HG02763 (cell line): ENCODE measurements around the gene BPI.
"Not testable (repeated sequence)": the region's sequence is repeated elsewhere in the genome, so short reads cannot be mapped to it uniquely, and the experiment has no call there.

Experiments used
- ATAC-seq: cut with Tn5 transposase; IDR thresholded peaks from one replicate; pipeline ENCODE4 v1.9.1; 2021; ENCODE audit warnings: mild to moderate bottlenecking, moderate library complexity; ENCODE audit not compliant: unreplicated experiment

BPI gene

DNA sequence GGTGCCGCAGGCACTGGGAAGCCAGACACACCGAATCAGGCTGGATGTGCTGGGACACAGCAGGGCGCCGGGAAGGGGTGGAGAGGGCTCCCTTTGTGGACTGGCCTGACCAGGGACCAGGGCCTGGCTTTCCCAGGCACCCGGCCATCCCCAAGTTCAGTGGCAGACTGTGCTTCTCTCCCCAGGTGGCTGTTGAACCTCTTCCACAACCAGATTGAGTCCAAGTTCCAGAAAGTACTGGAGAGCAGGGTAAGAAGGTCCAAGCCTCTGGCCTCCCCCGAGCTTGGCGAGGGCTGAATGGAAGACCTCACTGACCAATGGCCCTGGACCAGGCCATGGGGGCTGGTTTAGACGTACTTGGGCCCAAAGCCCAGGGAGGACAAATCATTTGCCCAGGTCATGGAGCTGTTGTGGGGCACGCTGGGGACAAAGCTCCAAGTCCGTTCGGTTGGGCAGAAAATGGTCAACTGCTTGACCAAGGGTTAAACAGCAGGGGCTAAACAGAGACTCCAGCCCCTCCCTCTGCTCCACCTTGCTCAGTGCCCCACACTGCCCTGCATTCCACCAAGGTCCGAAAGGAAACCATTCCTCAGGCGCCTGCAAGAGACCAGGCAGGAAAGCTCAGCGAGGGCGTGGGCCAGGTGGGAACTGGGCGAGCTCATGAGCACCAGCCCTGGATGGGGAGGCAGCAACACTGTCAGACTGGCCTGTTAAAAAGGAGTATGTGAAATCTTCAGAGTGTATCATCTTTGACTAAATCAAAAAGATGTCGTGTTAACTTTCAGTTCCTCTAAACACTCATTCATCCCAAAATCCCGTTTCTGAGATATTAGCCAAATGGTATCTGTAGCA, 51.4 kb downstream of the BPI start:
- ATAC-seq, result no peak

DNA sequence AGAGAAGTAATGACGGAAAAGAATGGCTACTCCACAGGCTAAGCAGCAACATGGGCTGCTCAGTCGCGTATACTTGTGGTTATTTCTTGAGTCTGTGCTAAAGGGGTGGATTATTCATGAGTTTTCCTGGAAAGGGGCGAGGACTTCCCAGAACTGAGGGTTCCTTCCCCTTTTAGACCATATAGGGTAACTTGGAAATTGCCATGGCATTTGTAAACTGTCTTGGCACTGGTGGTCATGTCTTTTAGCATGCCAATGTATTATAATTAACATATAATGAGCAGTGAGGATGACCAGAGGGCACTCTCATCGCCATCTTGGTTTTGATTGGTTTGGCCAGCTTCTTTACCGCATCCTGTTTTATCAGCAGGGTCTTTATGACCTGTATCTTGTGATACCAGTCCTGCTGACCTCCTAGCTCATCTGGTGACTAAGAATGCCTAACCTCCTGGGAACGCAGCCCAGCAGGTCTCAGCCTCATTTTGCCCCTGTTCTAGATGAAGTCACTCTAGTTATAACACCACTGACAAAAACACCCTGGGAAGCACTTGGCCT, 53.8 kb downstream of the BPI start:
- ATAC-seq, result no peak

DNA sequence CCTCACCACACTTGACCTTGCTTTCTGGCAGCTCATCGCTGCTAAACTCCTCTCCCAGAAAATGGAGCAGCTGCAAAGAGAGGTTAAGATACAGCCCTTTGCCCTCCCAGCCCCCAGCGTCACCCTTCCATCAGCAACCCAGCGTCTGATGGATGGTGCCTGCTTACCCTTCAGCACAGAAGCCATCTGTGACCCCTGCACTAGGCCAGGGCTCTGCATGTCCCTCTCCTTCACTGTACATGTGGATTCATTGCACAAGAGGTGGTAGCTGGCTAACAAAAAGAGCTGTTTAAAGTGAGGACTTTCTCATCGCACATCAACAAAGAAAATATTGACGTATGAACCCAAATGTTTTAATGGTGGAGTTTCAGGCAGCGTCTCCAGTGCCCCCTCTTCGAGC, 54.6 kb downstream of the BPI start:
- no peak for ATAC-seq

DNA sequence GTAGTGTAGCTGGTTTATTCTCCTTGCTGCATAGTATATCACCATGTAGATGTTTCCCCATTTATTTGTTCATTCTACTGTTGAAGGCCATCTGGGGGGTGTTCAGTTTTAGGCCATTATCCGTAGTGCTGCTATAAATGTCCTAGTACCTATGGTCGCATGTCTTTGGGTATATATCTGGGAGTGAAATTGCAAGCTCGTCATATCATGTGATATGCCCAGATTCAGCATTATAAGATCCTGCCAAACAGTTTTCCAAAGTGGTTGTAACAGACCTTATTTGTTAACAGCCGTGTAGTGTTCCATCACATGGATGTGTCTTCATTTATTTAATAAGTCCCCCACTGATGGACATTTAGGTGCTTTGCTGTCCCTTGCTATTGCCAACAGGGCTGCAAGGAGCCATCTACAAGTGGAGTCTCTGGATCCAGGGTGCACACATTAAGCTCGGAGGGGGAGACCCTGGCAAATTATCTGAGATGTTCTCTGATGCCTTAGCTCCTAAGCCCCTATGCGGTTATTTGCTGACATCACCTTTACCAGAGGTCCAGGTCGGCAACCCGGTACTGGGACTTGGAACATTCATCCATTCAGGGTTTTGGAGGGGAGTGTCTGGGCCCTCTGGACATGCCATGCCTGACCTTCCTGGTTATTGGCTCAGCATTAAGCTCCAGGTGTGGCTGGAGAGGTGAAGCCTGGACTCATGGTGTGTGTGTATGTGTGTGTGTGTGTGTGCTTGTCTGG, 59.2 kb downstream of the BPI start:
- ATAC-seq, result no peak

DNA sequence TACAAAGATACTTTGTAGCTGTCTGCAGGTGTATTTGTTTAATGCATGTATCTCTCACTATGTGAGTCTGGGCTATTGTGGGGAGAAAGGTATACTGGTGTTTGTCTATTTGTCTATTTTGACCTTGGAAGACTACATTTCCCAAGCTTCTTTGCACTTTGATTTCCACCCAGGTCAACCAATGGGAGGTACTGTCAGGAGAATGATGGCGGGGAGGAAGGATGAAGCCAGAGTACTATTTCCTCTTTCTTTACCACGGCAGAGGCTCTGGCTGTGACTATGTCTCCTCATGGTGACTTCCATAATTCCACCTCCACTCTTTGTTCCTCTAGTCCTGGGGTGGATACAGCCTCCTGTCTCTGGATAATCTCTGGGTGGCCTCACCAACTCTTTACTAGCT, 65.4 kb downstream of the BPI start:
- no peak for ATAC-seq

DNA sequence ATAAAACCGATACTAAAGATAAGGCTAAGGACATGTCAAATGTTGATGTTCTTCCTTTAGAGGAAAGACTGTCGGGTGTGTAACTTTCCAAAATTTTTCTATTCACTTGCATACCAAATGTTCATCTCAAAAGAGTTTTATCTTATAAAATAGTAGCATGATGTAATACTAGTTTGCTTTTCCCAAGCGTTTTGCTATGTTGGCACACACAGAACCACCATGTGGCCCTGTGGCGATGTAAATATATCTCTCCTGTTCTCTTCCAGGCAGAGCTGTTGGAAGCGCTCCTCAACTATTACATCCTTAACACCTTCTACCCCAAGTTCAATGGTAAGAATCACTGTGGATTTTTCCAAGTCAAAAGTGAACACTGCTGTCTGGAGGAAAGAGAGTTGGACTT, 68.8 kb downstream of the BPI start:
- no peak for ATAC-seq

DNA sequence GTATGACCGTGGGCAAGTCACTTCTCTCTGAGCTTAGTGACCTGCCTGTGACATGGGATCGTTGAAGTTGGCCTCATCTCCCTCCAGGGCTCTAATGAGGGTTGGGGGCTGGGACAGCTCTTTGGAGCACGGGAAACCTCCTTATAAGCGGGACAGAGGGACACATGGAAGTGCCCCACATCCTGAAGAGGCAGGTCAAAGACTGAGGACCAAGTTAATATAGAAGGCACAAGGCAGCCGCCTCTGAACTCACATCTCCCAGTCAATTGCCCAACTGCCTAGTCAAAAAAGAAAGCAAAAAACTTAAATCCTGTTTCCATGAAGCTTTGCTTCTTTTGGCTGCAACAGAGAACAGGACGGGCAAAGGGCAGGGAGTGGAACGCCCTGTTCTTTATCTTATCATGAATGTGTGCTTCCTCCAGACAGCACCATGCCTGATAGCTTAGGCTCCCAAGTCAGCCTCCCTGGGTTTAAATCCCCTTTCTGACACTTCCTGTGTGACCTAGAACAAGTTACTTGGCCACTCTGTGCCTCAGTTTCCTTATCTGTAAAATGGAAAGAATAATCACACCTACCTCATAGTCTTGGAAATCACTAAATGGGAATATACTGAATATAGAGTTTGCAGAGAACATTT, 69.4 kb downstream of the BPI start:
- no peak for ATAC-seq

DNA sequence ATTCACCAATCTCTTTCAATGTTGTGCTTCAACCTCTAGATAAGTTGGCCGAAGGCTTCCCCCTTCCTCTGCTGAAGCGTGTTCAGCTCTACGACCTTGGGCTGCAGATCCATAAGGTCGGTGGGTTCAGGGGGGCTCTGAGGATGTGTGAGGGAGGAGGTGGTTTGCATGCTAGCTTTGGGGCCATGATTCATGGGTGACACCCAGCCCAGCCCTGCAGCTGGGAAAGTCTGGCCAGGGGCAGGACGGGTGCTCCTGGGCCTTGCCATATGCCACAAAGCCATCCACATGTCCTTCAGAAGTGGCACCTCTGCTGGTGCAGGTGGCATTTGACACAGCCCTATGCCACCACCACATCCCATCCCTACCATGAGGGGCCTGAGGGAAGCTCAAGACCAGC, 69.9 kb downstream of the BPI start:
- no peak for ATAC-seq

DNA sequence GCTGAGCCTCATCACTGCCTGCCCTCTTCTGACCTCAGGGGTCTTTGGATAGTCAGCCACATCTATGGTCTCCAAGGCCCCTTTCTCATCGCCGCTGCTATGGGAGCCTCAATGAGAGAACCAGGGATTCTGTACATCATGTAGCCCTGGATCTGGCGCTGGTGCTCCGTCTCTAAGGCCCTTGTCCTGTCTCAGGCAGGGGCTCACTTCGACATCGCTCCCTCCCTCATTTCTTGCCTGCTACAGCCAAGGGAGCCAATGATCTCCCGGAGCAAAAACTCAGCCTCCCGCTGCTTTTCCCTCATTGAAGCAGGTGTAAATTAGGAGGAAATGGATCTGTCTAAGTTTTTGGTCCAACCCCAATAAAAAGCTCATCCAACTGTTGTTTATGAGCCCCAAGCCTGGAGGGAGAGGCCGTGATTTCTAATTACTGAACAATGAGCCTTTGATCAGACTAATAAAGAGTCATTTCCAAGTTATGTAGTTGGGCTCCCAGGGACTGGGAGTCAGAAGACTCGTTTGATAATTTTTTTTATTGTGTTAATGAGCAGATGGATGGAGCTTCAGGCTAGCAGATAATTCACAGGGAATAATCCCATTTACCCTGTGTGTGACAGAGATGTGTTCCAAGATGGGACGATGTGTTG, 73.2 kb downstream of the BPI start:
- ATAC-seq, result no peak

DNA sequence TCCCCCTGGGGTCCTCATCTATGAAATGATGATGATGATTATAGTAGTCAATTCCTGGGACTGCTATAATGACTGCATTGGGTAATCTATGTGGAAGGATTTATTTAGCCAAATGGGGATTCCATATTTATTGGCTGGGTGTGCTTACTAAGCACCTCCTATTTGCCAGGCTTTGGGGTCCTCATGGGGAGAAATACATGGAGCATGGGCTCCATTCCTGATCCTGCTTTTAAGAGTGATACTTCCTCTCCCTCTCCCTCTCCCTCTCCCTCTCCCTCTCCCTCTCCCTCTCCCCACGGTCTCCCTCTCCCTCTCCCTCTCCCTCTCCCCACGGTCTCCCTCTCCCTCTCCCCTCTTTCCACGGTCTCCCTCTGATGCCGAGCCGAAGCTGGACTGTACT, 73.9 kb downstream of the BPI start:
- not testable (repeated sequence) for ATAC-seq

DNA sequence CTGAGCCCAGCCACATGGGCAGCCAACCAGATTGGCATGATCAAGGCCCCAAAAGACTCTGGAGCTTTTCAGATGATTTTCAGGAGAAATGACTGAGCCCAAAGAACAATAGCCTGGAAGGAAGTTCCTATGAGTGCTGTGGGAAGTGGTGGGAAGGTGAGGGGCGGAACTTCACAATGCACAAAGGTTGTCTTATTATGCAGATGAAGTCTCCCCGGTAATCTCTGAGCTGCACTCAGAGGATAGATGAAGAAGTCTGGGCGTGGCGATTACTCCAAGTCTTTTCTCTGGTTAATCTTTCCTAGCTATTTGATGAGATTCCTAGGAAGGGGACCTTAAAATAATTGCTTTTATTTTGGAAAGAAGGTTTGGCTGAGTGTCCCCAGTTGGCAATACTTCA, 79.2 kb downstream of the BPI start:
- no peak for ATAC-seq

DNA sequence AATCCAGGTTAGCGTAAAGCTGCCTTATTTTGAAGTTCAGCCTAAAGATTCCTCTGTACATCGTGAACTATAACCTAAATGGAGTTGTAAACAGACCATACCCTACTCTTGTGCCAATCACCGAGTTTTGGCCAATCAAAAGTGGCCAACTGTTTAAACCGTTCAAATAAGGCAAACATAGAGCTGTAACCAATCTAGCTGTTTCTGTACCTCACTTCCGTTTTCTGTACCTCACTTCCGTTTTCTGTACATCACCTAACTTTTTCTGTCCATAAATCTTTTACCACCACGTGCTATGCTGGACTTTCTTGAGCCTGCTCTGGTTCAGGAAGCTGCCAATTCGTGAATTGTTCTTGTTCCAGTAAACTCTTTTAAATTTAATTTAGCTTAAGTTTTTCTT, 82.0 kb downstream of the BPI start:
- no peak for ATAC-seq

DNA sequence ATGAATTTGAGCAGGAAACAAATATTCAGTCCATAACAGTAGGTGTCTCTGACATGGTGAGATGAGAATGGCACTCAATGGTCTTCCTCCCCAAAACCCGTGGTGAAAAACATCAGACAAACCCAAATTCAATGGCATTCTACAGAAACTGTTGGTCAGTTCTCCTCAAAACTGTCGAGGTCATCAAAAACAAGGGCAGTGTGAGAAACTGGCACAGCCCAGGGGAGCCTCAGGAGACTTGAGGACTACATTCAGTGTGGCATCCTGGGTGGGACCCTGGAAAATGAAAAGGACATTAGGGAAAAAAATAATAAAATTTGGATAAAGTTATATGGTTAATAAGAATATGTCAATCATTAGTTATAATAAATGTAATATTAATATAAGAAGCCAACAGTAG, 82.9 kb downstream of the BPI start:
- ATAC-seq, result no peak
